Duodenal mucosa (tissue), 2 donors: ENCODE measurements around the gene NCL.

ENCODE experiments used
- H3K27ac ChIP-seq: one replicate; pipeline ENCODE4 v1.7.0; 2013; ENCODE audit warnings: low read depth, low read length
- H3K27me3 ChIP-seq, 2 donors: one replicate each; pipeline ENCODE4 v1.7.0; 2013; ENCODE audit warnings: low read length in 2 of 2, control low read depth in 1 of 2; ENCODE audit not compliant: insufficient read depth in 2 of 2, control insufficient read depth in 1 of 2
- H3K36me3 ChIP-seq, 2 donors: one replicate each; pipeline ENCODE4 v1.7.0; 2013; ENCODE audit warnings: low read length in 2 of 2, control low read depth in 1 of 2; ENCODE audit not compliant: insufficient read depth in 2 of 2, control insufficient read depth in 1 of 2
- H3K4me1 ChIP-seq, 2 donors: one replicate each; pipeline ENCODE4 v1.7.0; 2013; ENCODE audit warnings: low read length in 2 of 2, control low read depth in 1 of 2; ENCODE audit not compliant: insufficient read depth in 2 of 2, control insufficient read depth in 1 of 2
- H3K4me3 ChIP-seq, 2 donors: one replicate each; pipeline ENCODE4 v1.7.0; 2013; ENCODE audit warnings: low read length in 2 of 2, low read depth in 1 of 2
- H3K9ac ChIP-seq, 2 donors: one replicate each; pipeline ENCODE4 v1.7.0; 2013; ENCODE audit warnings: low read length in 2 of 2, low read depth in 1 of 2
- H3K9me3 ChIP-seq, 2 donors: one replicate each; pipeline ENCODE4 v1.7.0; 2013; ENCODE audit warnings: low read length in 2 of 2, control low read depth in 1 of 2; ENCODE audit not compliant: control insufficient read depth in 1 of 2

The NCL gene, protein sequence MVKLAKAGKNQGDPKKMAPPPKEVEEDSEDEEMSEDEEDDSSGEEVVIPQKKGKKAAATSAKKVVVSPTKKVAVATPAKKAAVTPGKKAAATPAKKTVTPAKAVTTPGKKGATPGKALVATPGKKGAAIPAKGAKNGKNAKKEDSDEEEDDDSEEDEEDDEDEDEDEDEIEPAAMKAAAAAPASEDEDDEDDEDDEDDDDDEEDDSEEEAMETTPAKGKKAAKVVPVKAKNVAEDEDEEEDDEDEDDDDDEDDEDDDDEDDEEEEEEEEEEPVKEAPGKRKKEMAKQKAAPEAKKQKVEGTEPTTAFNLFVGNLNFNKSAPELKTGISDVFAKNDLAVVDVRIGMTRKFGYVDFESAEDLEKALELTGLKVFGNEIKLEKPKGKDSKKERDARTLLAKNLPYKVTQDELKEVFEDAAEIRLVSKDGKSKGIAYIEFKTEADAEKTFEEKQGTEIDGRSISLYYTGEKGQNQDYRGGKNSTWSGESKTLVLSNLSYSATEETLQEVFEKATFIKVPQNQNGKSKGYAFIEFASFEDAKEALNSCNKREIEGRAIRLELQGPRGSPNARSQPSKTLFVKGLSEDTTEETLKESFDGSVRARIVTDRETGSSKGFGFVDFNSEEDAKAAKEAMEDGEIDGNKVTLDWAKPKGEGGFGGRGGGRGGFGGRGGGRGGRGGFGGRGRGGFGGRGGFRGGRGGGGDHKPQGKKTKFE

DNA sequence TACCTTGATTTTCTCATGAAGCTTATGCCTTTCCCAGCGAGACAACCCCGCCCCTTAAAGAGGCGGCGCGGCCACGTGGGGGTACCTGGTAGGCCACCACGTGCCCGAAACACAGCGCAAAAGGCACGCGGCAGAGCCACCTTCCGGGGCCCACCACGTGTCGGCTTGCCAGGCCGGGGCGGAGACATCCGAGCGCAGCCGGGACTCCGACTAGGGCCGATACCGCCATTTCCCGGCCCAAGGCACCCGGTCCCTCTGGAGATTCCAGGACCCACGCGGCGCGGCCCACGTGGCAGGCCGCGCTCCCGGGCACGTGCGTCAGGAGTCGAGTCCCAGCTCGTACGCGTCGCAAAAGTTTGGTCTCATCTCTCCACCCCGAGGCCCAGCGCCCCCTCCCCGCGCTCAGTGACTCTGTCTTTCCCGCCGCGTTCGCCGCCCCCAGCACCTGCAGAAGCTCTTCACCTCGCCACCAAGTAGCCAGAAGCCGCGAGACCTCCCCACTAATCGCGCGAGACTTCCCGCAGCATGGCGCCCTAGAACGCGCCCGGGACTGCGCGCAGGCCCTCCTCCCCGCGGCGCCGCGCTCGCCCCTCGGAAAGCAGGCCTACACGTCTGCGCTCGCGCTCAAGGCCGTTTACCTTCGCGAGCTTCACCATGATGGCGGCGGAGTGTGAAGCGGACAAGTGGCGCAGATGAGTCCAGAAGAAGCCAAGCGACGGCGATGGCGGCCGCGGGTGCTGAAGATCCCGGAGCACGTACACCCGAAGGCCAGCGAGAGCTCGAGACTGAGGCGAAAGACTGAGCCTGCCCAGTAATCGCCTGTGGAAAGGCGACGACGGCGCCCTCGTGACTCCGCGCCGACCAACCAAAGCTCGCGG lies at the start of gene NCL:
Gene NCL, minus strand, starts transcription at position 787 of the 878 bp plus-strand sequence. Its CDS starts 131 bp downstream, at position 656.
- H3K4me1 ChIP-seq: peaks cover 28 to 35% of the 10 kb centered on the region in 2 donors
- H3K27me3 ChIP-seq: no peaks in the 10 kb centered on the region
- H3K4me3 ChIP-seq: peak within 1 kb of the TSS; percentile 94 to 95

DNA sequence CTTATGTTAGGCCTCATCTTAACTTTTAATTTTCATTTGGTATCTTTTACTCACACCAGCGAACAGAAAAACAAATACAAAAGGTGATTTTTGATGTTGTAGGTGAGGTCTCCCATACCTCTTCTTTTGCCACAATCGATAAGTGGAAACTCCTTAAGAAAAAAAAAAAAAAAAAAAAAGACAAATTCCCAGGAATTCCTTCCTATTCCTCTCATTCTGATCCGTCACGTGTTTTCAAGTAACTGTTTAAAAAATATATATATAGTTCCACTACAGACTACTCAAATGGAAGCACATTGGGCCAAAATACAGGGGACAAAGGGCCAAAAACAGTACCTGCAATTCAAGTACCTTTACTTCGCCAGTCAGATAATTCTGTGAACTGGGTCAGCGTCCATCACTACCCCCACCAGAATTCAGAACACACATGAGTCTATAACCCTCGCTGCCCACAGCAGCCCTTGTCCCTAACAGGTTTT lies 49.5 kb upstream of the NCL start:
- peak overlapping the region; percentile 74 to 87 for H3K4me3 ChIP-seq
- H3K27me3 ChIP-seq: no peaks in the 10 kb centered on the region
- no peak overlapping the region for H3K27ac ChIP-seq
- no peaks in the 10 kb centered on the region for H3K36me3 ChIP-seq
- H3K9ac ChIP-seq: peak overlapping the region; percentile 86 to 96
- no peaks in the 10 kb centered on the region for H3K9me3 ChIP-seq
- H3K4me1 ChIP-seq: peaks cover 4 to 5% of the 10 kb centered on the region in 2 donors

More for the DNA sequence above, at the start of gene NCL:
- Histone ChIP-seq H3K36me3 (peaks cover 40% of the 10 kb centered on the region in 2 donors), H3K9ac (peak within 1 kb of the TSS; percentile 89 to 96), H3K27ac (peak within 1 kb of the TSS; percentile 96), H3K9me3 (no peaks in the 10 kb centered on the region)

GRCh38 chr2:231512222-231512621 lies 47.9 kb upstream of the NCL start:
- Histone ChIP-seq H3K27me3 (no peaks in the 10 kb centered on the region), H3K36me3 (no peaks in the 10 kb centered on the region), H3K9ac (no peak overlapping the region), H3K9me3 (no peaks in the 10 kb centered on the region), H3K27ac (no peak overlapping the region), H3K4me1 (peaks cover 4 to 5% of the 10 kb centered on the region in 2 donors), H3K4me3 (no peak overlapping the region)

DNA sequence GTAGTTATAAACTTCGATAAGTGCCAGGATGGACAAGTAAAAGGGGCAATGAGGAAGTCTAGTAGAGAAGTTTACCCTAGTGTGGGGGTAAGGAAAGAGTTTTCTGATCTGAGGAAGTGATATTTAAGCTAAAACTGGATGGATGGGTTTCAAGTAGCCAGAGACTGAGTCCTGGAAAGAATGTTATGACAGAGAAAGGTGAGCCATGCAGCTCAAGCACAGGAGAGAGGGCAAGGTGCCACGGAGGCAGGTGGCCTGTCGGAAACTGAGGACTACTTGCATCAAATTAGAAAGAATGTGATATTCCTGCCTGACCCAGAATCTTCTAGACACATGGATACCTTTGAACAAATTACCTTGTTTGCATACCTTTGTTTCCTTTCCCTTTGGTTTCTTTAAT lies 39.5 kb upstream of the NCL start:
- no peak overlapping the region for H3K4me3 ChIP-seq
- no peak overlapping the region for H3K9ac ChIP-seq
- no peaks in the 10 kb centered on the region for H3K9me3 ChIP-seq
- H3K4me1 ChIP-seq: no peaks in the 10 kb centered on the region
- H3K27me3 ChIP-seq: no peaks in the 10 kb centered on the region
- no peaks in the 10 kb centered on the region for H3K36me3 ChIP-seq
- H3K27ac ChIP-seq: no peak overlapping the region

GRCh38 chr2:231502596-231502995 lies 38.3 kb upstream of the NCL start:
- Histone ChIP-seq H3K4me1 (no peaks in the 10 kb centered on the region), H3K4me3 (no peak overlapping the region), H3K36me3 (no peaks in the 10 kb centered on the region), H3K9me3 (no peaks in the 10 kb centered on the region), H3K9ac (no peak overlapping the region), H3K27me3 (no peaks in the 10 kb centered on the region), H3K27ac (no peak overlapping the region)

DNA sequence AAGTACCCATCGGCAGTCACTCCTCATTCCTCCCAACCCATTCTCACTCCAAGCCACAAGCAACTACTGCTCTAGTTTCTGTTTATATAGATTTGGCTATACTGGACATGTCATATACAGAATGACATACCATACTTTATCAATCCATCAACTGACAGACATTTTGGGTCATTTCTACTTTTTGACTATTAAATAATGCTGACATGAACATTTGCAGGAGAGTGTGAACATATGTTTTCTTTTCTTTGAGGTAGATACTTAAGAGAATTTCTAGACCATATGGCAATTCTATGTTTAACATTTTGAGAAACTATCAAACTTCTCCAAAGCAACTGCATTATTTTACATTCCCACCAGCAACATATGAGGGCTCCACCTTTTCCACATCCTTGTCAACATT lies 33.4 kb upstream of the NCL start:
- no peaks in the 10 kb centered on the region for H3K27me3 ChIP-seq
- no peak overlapping the region for H3K27ac ChIP-seq
- H3K9me3 ChIP-seq: no peaks in the 10 kb centered on the region
- no peak overlapping the region for H3K4me3 ChIP-seq
- H3K36me3 ChIP-seq: no peaks in the 10 kb centered on the region
- H3K9ac ChIP-seq: no peak overlapping the region
- H3K4me1 ChIP-seq: no peaks in the 10 kb centered on the region

- Histone ChIP-seq H3K4me1 (no peaks in the 10 kb centered on the region), H3K4me3 (no peak overlapping the region), H3K36me3 (no peaks in the 10 kb centered on the region), H3K9me3 (no peaks in the 10 kb centered on the region), H3K9ac (no peak overlapping the region), H3K27ac (no peak overlapping the region), H3K27me3 (no peaks in the 10 kb centered on the region)
Observed at GRCh38 chr2:231494669-231495068, 30.4 kb upstream of the NCL start.

GRCh38 chr2:231490801-231491200 lies 26.5 kb upstream of the NCL start:
- H3K27me3 ChIP-seq: no peaks in the 10 kb centered on the region
- H3K4me3 ChIP-seq: no peak overlapping the region
- no peaks in the 10 kb centered on the region for H3K4me1 ChIP-seq
- H3K36me3 ChIP-seq: no peaks in the 10 kb centered on the region
- H3K9me3 ChIP-seq: no peaks in the 10 kb centered on the region
- no peak overlapping the region for H3K27ac ChIP-seq
- H3K9ac ChIP-seq: no peak overlapping the region

- Histone ChIP-seq H3K4me1 (no peaks in the 10 kb centered on the region), H3K36me3 (no peaks in the 10 kb centered on the region), H3K27me3 (no peaks in the 10 kb centered on the region), H3K9ac (no peak overlapping the region), H3K27ac (no peak overlapping the region), H3K9me3 (no peaks in the 10 kb centered on the region), H3K4me3 (no peak overlapping the region)
Observed at GRCh38 chr2:231489990-231490389, 25.7 kb upstream of the NCL start.
